ENCODE measurements around the gene GPRC5C. TPM values are rescaled to one million over a fixed set of nuclear protein-coding genes. Genes with fewer than 3 reads are reported as not detected.
"Not testable (repeated sequence)": the region's sequence is repeated elsewhere in the genome, so short reads cannot be mapped to it uniquely, and the experiment has no call there.

Gene GPRC5C
- total RNA-seq, 1 donor from 2014 or later = 66.4 TPM

DNA sequence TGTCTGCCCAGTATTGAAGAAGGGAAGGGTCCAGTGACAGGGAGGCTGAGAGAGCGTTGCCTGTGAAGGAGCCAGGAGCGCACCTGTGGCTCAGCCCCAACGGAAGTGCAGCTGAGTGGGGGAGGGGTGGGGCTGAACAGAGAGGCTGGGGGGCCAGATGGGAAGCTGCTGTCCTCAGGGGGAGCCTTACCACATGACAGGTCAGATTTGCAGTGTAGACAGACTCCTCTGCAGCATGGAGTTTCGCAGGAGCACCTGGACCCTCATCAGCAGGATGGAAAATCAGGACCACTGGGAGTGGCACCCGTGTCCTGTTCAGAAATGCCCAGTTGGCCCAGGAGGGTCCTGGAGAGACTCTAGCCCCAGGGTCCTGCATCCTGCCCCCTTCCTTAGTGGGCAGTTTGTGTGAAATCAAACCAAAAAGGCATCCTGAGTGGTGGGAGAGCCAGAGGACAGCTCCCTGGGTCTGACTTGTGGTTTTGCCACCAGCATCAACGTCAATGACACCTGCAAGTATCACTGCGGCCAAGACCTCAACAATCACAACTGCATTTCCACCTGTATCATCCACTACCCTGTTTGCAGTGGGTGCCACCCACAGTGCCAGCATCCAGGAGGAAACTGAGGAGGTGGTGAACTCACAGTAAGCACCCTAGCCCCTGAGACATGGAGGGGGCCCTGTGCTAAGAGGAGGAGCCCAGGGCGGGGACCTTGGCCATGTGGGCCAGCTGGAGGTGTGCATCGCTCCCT is 42.3 kb downstream of the GPRC5C start:
- no peak for DNase-seq

GRCh38 chr17:74475189-74475588 is 43.3 kb downstream of the GPRC5C start:
- DNase-seq = no peak

DNA sequence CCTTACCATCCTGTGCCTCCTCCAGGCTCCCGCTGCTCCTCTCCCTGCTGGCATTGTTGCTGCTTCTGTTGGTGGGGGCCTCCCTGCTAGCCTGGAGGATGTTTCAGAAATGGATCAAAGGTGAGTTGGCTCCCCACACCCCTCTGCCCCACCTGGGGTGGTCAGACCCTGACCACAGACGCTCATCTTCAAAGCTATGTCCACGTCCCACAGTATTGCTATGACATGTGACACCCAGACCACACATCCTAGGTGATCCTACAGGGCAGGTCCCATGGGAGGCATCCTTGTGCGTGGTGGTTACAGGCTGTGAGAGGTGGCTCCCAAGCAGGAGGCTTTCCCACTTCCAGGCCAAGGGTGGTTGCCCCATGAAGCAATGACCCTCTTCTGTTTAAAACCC is 45.5 kb downstream of the GPRC5C start:
- no peak for DNase-seq

GRCh38 chr17:74478420-74479100 is 46.7 kb downstream of the GPRC5C start:
- DNase-seq = no peak

- DNase-seq = no peak
These were observed 48.4 kb downstream of the GPRC5C start for GRCh38 chr17:74480290-74480689.

GRCh38 chr17:74481621-74482020 is 49.7 kb downstream of the GPRC5C start:
- DNase-seq = no peak

DNA sequence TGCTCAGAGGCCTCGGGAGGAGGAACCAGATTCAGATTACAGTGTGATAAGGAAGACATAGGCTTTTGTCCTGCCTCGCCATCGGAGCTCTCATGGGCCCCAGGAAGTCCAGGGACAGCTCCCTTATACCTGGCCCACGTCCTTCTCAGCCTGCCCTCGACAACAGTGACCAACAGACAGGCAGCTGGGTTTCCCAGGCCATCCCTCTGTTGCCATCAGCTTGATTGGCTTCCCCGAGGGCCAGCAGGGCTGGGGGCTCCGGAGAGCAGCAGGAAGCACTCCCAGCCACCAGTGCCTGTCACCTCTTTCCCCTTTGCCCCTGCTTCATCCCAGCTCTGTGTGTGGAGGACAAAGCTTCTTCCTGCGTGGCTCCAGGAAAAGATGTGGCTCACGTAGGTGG is 52.2 kb downstream of the GPRC5C start:
- DNase-seq = no peak

DNA sequence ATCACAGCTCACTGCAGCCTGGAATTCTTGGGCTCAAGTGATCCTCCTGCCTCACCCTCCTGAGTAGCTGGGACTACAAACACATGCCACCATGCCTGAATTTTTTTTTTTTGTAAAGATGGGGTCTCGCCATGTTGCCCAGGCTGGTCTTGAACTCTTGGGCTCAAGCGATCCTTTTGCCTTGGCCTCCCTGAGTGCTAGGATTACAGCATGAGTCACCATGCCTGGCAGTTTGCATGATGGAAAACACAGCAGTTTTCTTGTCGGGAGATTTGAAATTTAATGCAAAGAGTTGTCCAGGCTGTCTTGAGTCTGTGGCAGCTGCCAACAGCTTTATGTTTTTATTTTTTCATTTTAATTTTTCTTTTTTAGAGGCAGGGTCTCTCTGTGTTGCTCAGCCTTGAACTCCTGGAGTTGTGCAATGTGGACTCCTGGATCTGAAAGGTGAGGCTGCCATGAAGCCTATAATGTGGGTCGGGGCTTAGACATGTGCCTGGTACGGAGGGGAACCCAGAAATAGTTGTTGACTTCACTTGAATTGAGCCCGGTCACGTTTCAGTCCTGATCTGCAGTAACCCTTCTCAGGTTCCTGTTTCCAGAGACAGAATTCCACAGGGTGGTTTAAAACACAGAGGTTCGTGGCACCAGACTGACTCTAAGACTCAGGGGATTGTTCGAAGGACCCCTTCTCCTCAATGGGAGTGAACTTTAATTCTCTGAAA is 53.3 kb downstream of the GPRC5C start:
- no peak for DNase-seq

DNA sequence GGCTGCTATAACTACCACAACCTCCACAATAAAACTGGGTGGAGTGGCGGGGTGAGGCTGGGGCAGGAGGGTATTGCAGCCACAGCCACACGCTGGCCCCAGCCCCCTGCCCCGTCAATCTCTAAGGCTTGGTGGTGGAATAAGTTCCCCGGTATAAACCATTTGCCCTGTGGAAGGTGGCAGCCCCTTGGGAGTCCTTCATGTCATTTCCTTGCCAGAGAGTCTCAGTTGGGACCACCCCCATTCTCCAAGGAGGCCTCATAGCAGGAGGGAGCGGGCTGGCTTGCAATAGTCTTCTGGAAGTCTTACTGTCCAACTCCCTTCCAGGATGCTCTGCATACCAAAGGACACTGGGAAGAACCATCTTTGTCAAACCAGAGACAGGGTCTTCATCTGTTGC is 54.0 kb downstream of the GPRC5C start:
- DNase-seq = no peak

- not testable (repeated sequence) for DNase-seq
These were observed 56.4 kb downstream of the GPRC5C start for GRCh38 chr17:74488276-74488675.

DNA sequence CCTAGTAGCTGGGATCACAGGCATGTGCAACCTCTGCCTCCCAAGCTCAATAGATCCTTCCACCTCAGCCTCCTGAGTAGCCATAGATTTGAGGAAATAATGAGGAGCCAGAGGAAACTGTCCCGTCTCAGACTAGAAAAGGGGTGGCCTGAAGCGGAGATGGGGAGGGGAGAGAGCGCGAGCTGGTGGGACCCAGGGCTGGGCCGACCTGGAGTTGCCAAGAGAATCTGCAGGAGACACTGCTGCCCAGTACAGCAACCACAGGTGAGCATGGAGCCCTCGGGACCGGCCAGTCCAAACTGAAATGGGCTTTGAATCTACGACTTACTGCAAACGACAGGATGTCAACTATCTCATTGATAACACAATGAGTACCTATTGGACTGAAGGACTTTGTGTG is 58.8 kb downstream of the GPRC5C start:
- DNase-seq = no peak

GRCh38 chr17:74491626-74492025 is 59.7 kb downstream of the GPRC5C start:
- no peak for DNase-seq

DNA sequence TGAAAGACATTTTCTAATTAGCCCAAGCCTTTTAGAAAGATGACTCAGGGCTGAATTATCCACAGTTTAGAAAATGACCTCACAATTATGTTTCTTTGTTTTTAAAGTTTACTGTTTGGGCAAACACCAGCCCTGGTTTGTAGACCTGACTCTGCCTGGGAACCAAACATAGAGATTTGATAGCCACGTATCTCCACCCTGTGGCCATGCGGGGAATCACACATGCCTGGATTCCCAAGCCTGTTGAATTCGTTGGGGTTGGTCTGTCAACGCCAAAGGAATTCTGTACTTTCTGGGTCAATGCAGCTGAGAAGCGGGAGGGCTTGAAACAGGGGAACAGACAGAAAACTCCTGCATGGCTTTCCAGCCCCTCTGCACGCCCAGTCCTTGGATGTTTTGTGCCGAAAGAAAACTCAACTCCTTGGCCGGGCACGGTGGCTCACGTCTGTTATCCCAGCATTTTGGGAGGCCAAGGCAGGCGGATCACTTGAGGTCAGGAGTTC is 61.5 kb downstream of the GPRC5C start:
- DNase-seq = peak; percentile 83

Small RNAs within 50 kb of the gene (small RNA-seq; reads per million reads assigned to genes)
- gene RNA5SP448 (ENCODE audit: low replicate concordance) = not detected

Other genes with a start within 250 kb of the GPRC5C start
- gene RPL38, start 228.4 kb upstream of the GPRC5C start, total RNA-seq = 722 TPM
- gene TTYH2, start 218.5 kb upstream of the GPRC5C start, total RNA-seq = 39.2 TPM
- 0.21 TPM for gene DNAI2, start 157.9 kb upstream of the GPRC5C start, total RNA-seq
- gene KIF19, start 105.9 kb upstream of the GPRC5C start, total RNA-seq = 2.5 TPM
- 0.72 TPM for gene BTBD17, start 70.2 kb upstream of the GPRC5C start, total RNA-seq
- gene GPR142, start 64.6 kb upstream of the GPRC5C start, total RNA-seq = not detected
- 3.0 TPM for gene CD300A, start 34.5 kb downstream of the GPRC5C start, total RNA-seq
- gene CD300LB, start 99.4 kb downstream of the GPRC5C start, total RNA-seq = 0.31 TPM
- not detected for gene CD300C, start 114.0 kb downstream of the GPRC5C start, total RNA-seq
- gene CD300H, start 135.4 kb downstream of the GPRC5C start, total RNA-seq = not detected
- not detected for gene CD300LD, start 160.2 kb downstream of the GPRC5C start, total RNA-seq
- gene CD300E, start 191.7 kb downstream of the GPRC5C start, total RNA-seq = not detected

All from tongue (tissue), 3 donors.